Loucy (cell line): Measurements from ENCODE around the gene CELF2.

Experiments used
- CTCF ChIP-seq: fragments of 200-600 bp; sonication (generic); conservative IDR thresholded peaks from 2 replicates; pipeline ENCODE4 v1.5.1; 2014; ENCODE audit warnings: mild to moderate bottlenecking, antibody characterized with exemption, low read length
- EZH2phosphoT487 ChIP-seq: fragments of 200-600 bp; IDR thresholded peaks from 2 replicates; pipeline ENCODE4 v1.6.1; 2018; ENCODE audit warnings: antibody characterized with exemption, mild to moderate bottlenecking, moderate library complexity, borderline replicate concordance

- TF ChIP-seq CTCF = no peak
- TF ChIP-seq EZH2phosphoT487 = no peak
Measured at GRCh38 chr10:11110539-11110938, 92.9 kb downstream of the CELF2 start.
